CD4-positive, CD25-positive, alpha-beta regulatory T cell (primary cell): ENCODE results near the gene BIRC2. TPM values are rescaled to one million over a fixed set of nuclear protein-coding genes. Genes with fewer than 3 reads are reported as not detected.

Experiments
- ATAC-seq, 2 donors: fragments of 150-1000 bp; cut with Tn5 transposase; one replicate each; pipeline ENCODE4 v1.10.0; 2021; ENCODE audit warnings: low read depth in 2 of 2, moderate number of reproducible peaks in 2 of 2, moderate library complexity in 1 of 2
- DNase-seq, 3 donors: peaks; one replicate each; pipeline versions ENCODE4 v3.0.0 to v3.0.0-alpha.2; 2012 to 2022; ENCODE audit warnings: mixed read lengths in 1 of 3
- H3K27ac ChIP-seq: one replicate; pipeline ENCODE4 v1.7.0; 2013; ENCODE audit warnings: mild to moderate bottlenecking, low read length; ENCODE audit not compliant: insufficient read depth, poor library complexity, severe bottlenecking
- H3K27me3 ChIP-seq: one replicate; pipeline ENCODE4 v1.7.0; 2013; ENCODE audit warnings: low read length; ENCODE audit not compliant: control insufficient read depth, insufficient read depth
- H3K36me3 ChIP-seq: one replicate; pipeline ENCODE4 v1.7.0; 2013; ENCODE audit warnings: mild to moderate bottlenecking, low read length, moderate library complexity; ENCODE audit not compliant: control insufficient read depth, insufficient read depth
- H3K4me1 ChIP-seq: 2 replicates; pipeline ENCODE4 v1.7.0; 2013; ENCODE audit warnings: mild to moderate bottlenecking, low read length; ENCODE audit not compliant: insufficient read depth, control insufficient read depth, poor library complexity, severe bottlenecking
- H3K4me3 ChIP-seq: one replicate; pipeline ENCODE4 v1.7.0; 2013; ENCODE audit warnings: low read depth, mild to moderate bottlenecking, low read length, moderate library complexity
- H3K9me3 ChIP-seq, 2 experiments: 1 replicate in 1 of 2; 2 replicates in 1 of 2; pipeline ENCODE4 v1.7.0; 2013; ENCODE audit warnings: low read length in 2 of 2, mild to moderate bottlenecking in 1 of 2, moderate library complexity in 1 of 2; ENCODE audit not compliant: control insufficient read depth in 2 of 2
- H3K27ac Mint-ChIP-seq, 3 donors: one replicate each; pipeline ENCODE4 v1.8.0; 2020 to 2022; ENCODE audit warnings: mild to moderate bottlenecking in 3 of 3, mixed read lengths in 3 of 3, moderate library complexity in 2 of 3
- H3K27me3 Mint-ChIP-seq: one replicate; pipeline ENCODE4 v1.8.0; 2022; ENCODE audit warnings: mild to moderate bottlenecking, mixed read lengths
- H3K36me3 Mint-ChIP-seq: one replicate; pipeline ENCODE4 v1.8.0; 2020; ENCODE audit warnings: mixed read lengths
- H3K4me1 Mint-ChIP-seq, 4 donors: one replicate each; pipeline ENCODE4 v1.8.0; 2020 to 2022; ENCODE audit warnings: mixed read lengths in 4 of 4, mild to moderate bottlenecking in 1 of 4
- H3K4me3 Mint-ChIP-seq, 4 donors: one replicate each; pipeline ENCODE4 v1.8.0; 2020 to 2022; ENCODE audit warnings: mild to moderate bottlenecking in 4 of 4, mixed read lengths in 4 of 4, moderate library complexity in 3 of 4
- H3K9me3 Mint-ChIP-seq, 7 donors: one replicate each; pipeline ENCODE4 v1.8.0; 2020 to 2022; ENCODE audit warnings: mixed read lengths in 7 of 7, mild to moderate bottlenecking in 3 of 7, moderate library complexity in 2 of 7
- polyA plus RNA-seq, 4 donors: library from polyadenylated mRNA; unstranded; fragments of 300-500 nt; fragmentation: Illumina TruSeq; gene quantifications; one replicate each; pipeline ENCODE4 v1.2.3, GENCODE V29; 2021
- total RNA-seq: library from RNA; stranded (reverse); gene quantifications from one replicate; pipeline ENCODE4 v1.2.3, GENCODE V29; 2022

The BIRC2 gene
- total and polyA plus RNA-seq, 5 donors from 2014 or later, result 33.0 to 105 (median 47.1) TPM

DNA sequence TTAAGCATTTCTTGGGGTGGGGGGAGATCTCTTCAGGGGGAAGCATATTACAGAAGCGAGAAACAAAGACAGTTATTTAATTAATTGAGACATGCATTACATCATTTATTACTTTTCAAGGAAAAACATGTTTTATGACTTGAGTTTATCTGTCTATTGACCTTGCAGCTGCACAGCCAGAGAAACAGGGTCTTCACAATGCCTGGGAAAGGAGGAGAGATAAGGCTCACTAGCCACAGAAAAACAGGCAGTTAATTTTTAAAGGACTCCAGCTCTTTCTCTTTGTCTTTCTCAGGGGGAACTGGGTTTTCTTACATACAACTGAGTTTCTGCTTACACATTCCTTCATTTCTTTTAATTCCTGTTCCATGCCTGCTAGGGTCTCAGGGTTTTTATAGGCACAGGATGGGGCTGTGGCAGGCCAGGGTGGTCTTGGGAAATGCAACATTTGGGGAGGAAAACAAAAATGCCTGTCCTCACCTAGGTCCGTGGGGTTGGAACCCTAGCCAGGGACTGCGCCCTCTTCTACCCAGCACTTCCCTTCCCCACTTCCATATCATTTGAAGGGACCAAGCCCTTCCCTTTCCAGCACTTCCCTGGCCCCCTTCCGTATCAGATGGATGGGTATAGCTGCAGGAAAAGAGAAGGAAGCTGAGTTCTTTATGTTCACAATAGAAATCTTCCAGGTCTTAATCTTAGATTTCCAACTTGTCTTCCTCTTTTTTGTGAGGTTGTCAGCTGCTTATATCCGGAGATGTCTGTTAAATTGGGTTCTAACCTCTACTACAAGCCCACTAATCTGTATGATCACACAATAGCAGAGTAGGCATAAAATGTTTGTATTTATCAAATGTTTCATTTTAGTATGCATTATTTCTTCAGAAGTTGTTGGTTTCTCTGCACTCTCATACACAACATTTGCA lies 38.3 kb downstream of the BIRC2 start:
- no peak for ATAC-seq
- Mint-ChIP-seq H3K4me3 (no peak overlapping the region), H3K4me1 (peaks cover 20 to 37% (median 29%) of the 10 kb centered on the region in 4 donors), H3K27me3 (no peaks in the 10 kb centered on the region), H3K27ac (peak overlapping the region in 2 of 3 donors; percentile 34 to 58), H3K9me3 (no peaks in the 10 kb centered on the region), H3K36me3 (peaks cover 56% of the 10 kb centered on the region)
- Histone ChIP-seq H3K4me3 (no peak overlapping the region), H3K4me1 (no peaks in the 10 kb centered on the region), H3K36me3 (peaks cover 39% of the 10 kb centered on the region), H3K27me3 (no peaks in the 10 kb centered on the region), H3K27ac (no peak overlapping the region), H3K9me3 (no peaks in the 10 kb centered on the region)
- DNase-seq, result no peak

DNA sequence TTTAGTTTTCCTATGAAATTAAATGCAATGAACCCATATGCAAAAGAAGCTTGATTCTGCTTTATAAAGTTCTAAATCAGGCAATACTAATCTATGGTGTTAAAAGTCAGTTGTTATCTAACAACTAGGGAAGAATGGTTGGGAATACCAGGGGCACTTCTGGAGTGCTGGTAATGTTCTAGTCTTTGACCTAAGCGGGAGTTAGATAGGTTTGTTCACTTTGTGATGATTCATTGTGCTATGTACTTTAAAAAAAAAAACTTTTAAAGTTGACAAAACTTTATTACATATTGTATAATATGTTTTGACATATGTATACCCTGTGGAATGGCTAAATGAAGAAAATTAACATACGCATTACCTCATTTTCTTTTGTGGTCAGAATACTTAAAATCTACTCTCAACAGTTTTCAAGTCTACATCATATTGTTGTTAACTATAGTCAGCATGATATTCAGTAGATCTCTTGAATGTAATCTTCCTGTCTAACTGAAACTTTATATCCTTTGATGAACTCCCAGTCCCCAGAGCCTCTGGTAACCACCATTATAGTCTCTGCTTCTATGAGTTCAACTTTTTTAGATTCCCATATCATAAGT lies 39.2 kb downstream of the BIRC2 start:
- peaks cover 25 to 44% (median 34%) of the 10 kb centered on the region in 4 donors for H3K4me1 Mint-ChIP-seq

DNA sequence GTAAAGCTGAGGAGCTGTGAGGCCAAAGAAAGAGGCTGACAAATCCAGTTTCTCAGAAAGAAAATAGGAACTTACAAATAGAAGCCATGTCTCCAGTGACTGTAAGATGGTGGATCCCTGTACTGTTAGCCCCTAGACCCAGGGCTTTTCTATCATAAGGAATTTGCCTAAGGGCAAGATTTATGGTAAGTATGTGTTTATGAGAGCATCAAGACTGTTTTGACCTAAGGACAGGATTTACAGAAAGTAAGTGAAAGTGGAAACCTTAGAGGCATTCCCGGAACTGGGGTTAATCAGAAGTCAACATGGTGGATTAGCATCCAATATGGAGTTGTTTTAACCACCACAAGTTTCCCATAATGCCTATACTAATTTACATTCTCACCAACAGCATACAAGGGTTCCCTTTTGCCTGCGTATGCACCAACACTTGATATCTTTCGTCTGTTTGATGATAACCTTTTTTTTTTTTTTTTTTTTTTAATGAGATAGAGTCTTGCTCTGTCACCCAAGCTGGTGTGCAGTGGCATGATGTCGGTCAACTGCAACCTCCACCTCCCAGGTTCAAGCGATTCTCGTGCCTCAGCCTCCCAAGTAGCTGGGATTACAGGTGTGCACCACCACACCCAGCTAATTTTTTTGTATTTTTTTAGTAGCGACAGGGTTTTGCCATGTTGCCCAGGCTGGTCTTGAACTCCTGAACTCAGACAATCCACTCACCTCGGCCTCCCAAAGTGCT lies 40.2 kb downstream of the BIRC2 start:
- DNase-seq, result no peak
- Histone ChIP-seq H3K27ac (no peak overlapping the region), H3K36me3 (peaks cover 29% of the 10 kb centered on the region), H3K4me1 (peaks cover 7% of the 10 kb centered on the region), H3K4me3 (no peak overlapping the region), H3K9me3 (no peaks in the 10 kb centered on the region), H3K27me3 (no peaks in the 10 kb centered on the region)
- Mint-ChIP-seq H3K27ac (peak overlapping the region in 1 of 3 donors; percentile 37), H3K4me3 (peak overlapping the region in 1 of 4 donors; percentile 40), H3K4me1 (peaks cover 22 to 48% (median 35%) of the 10 kb centered on the region in 4 donors), H3K36me3 (peaks cover 49% of the 10 kb centered on the region), H3K9me3 (no peaks in the 10 kb centered on the region), H3K27me3 (no peaks in the 10 kb centered on the region)
- no peak for ATAC-seq

More for the DNA sequence above, 39.2 kb downstream of the BIRC2 start:
- Mint-ChIP-seq H3K27me3 (no peaks in the 10 kb centered on the region), H3K4me3 (no peak overlapping the region), H3K27ac (peak overlapping the region in 2 of 3 donors; percentile 37 to 53), H3K36me3 (peaks cover 54% of the 10 kb centered on the region), H3K9me3 (no peaks in the 10 kb centered on the region)
- H3K9me3 ChIP-seq, result no peaks in the 10 kb centered on the region
- DNase-seq (peak in 1 of 3 donors; percentile 26), ATAC-seq (peak; percentile 28 to 45)
- no peak overlapping the region for H3K27ac ChIP-seq
- H3K4me3 ChIP-seq, result no peak overlapping the region
- H3K27me3 ChIP-seq, result no peaks in the 10 kb centered on the region
- peaks cover 33% of the 10 kb centered on the region for H3K36me3 ChIP-seq
- H3K4me1 ChIP-seq, result peaks cover 7% of the 10 kb centered on the region

DNA sequence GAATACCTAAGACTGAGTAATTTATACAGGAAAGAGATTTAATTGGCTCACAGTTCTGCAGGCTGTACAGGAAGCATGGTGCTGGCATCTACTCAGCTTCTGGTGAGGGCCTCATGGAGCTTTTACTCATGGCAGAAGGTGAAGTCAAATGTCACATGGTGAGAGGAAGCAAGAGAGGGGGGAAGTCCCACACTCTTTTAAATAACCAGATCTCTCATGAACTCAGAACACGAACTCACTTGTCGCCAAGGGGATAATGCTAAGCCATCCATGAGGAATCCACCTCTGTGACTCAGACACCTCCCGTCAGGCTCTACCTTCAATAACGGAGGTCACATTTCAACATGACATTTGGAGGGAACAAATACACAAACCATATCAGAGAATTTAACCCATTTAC lies 42.2 kb downstream of the BIRC2 start:
- Histone ChIP-seq H3K27ac (no peak overlapping the region), H3K36me3 (peaks cover 33% of the 10 kb centered on the region), H3K4me1 (peaks cover 7% of the 10 kb centered on the region), H3K27me3 (no peaks in the 10 kb centered on the region), H3K4me3 (no peak overlapping the region), H3K9me3 (no peaks in the 10 kb centered on the region)
- H3K4me3 Mint-ChIP-seq, result no peak overlapping the region
- ATAC-seq (no peak), DNase-seq (no peak)
- peaks cover 16 to 61% (median 40%) of the 10 kb centered on the region in 4 donors for H3K4me1 Mint-ChIP-seq
- peaks cover 52% of the 10 kb centered on the region for H3K36me3 Mint-ChIP-seq
- peak overlapping the region in 1 of 3 donors; percentile 26 for H3K27ac Mint-ChIP-seq
- H3K9me3 Mint-ChIP-seq, result no peaks in the 10 kb centered on the region
- H3K27me3 Mint-ChIP-seq, result no peaks in the 10 kb centered on the region

DNA sequence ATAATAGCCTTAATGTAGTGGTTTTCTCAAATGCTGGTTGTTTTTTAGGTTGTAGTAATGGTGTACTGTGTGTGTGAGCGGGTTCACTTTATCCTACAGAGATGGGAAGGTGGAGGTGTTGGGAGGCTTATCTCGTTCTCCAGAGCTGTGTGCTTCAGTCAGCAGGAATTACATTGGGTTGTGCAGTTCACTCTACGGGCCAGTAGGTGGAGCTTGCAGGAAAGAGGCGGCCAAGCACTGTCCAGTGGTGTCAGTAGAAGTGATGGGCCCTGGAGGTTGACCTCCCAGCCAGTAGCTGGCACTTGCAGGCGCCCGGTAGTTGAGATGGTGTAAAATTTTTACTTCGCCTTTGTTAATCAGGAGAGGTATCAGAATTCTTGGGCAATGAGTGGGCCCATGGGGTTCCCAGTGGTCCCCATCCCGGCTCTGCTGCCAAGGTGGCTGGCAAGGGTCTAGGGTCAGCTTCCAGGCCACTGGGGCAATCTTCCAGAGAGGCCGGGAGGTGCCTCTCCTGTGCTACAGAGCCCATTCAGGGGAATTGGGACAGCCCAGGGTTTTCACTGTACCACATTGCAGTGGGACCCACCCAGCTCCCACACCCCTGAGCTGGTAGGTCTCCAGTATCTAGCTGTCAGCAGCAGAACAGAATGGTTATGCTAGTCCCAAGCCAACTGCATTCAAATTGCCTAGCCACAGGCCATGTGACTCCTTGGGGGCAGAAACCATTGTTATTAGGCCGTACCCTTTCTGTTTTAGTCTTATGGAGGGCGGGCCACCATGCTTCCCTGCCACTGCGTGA lies 43.9 kb downstream of the BIRC2 start:
- H3K4me3 ChIP-seq, result no peak overlapping the region
- Mint-ChIP-seq H3K4me3 (no peak overlapping the region), H3K27ac (peak overlapping the region; percentile 26 to 52 (median 39)), H3K36me3 (peaks cover 48% of the 10 kb centered on the region), H3K9me3 (no peaks in the 10 kb centered on the region), H3K4me1 (peaks cover 16 to 53% (median 37%) of the 10 kb centered on the region in 4 donors), H3K27me3 (no peaks in the 10 kb centered on the region)
- H3K27ac ChIP-seq, result peak overlapping the region; percentile 15
- H3K9me3 ChIP-seq, result no peaks in the 10 kb centered on the region
- H3K36me3 ChIP-seq, result peaks cover 27% of the 10 kb centered on the region
- ATAC-seq (peak; percentile 56 to 64), DNase-seq (peak; percentile 31 to 64 (median 53))
- H3K4me1 ChIP-seq, result peaks cover 7% of the 10 kb centered on the region
- H3K27me3 ChIP-seq, result no peaks in the 10 kb centered on the region

DNA sequence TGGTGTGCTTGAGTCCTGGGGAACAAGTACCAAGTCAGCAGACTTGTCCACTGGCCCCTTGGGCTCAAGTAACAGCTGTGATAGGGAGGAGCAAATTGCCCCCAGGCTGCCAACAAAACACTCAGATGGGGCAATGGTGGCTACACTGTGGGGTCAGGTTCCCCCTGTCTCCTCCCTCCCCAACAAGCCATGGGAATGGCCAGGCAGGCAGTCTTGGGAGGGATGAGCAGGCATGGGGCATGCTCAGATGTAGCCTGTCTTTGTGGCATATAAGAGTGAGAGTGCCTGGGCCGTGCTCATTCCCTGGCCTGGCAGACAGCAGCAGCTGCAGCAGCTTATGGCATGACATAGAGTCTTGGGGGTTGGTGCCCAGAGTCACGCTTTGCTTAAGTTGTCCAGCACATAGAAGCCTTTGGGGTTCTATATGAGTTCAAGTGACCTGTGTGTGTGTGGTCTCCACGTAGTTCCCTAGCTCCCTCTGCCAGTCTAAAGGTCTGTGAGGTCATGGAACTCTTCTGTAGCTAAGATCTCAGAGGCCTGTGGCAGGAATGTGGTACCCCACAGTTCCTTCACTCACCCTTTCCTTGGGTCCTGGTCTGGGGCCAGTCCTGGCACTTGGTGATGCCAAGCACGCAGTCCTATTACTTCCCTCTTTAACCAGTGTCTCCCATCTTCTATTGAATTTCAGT lies 44.7 kb downstream of the BIRC2 start:
- Histone ChIP-seq H3K9me3 (no peaks in the 10 kb centered on the region), H3K4me3 (no peak overlapping the region), H3K27me3 (no peaks in the 10 kb centered on the region), H3K27ac (no peak overlapping the region), H3K4me1 (peaks cover 10% of the 10 kb centered on the region), H3K36me3 (peaks cover 31% of the 10 kb centered on the region)
- no peak for ATAC-seq
- no peak for DNase-seq
- Mint-ChIP-seq H3K27me3 (no peaks in the 10 kb centered on the region), H3K4me1 (peaks cover 15 to 52% (median 35%) of the 10 kb centered on the region in 4 donors), H3K27ac (peak overlapping the region in 2 of 3 donors; percentile 62 to 95), H3K36me3 (peaks cover 47% of the 10 kb centered on the region), H3K9me3 (no peaks in the 10 kb centered on the region), H3K4me3 (no peak overlapping the region)
